HepG2 (cell line): ENCODE data around the gene GRHL1. TPM values are rescaled to one million over a fixed set of nuclear protein-coding genes. Genes with fewer than 3 reads are reported as not detected.

Experiments
- GABPA ChIP-seq, 2 experiments: IDR thresholded peaks; 2 replicates each; pipeline ENCODE4 v1.6.1; 2011 to 2016; ENCODE audit warnings: low read depth in 2 of 2, low read length in 1 of 2, missing biosample characterization in 1 of 2, missing genetic modification characterization in 1 of 2
- KDM3A ChIP-seq: IDR thresholded peaks from 2 replicates; pipeline ENCODE4 v1.6.1; 2018; ENCODE audit warnings: low read depth, missing compliant biosample characterization
- KLF6 ChIP-seq: IDR thresholded peaks from 2 replicates; pipeline ENCODE4 v1.8.0; 2016; ENCODE audit warnings: missing biosample characterization, missing genetic modification reagents
- MAF1 ChIP-seq: sonication (generic); formaldehyde crosslinking; IDR thresholded peaks from 2 replicates; pipeline ENCODE4 v1.5.0; 2020; ENCODE audit warnings: missing genetic modification reagents, borderline replicate concordance
- MLX ChIP-seq: IDR thresholded peaks from 2 replicates; pipeline ENCODE4 v1.6.1; 2016
- MXD3 ChIP-seq: IDR thresholded peaks from 2 replicates; pipeline ENCODE4 v1.6.1; 2016; ENCODE audit warnings: mild to moderate bottlenecking, missing biosample characterization, missing genetic modification reagents
- RCOR2 ChIP-seq: IDR thresholded peaks from 2 replicates; pipeline ENCODE4 v1.6.1; 2016; ENCODE audit warnings: missing biosample characterization, missing genetic modification reagents
- REXO4 ChIP-seq: sonication (generic); formaldehyde crosslinking; IDR thresholded peaks from 2 replicates; pipeline ENCODE4 v1.8.0; 2022; ENCODE audit warnings: missing genetic modification reagents, mild to moderate bottlenecking, borderline replicate concordance
- RNF2 ChIP-seq: fragments of 450-650 bp; conservative IDR thresholded peaks from 2 replicates; pipeline ENCODE4 v1.6.1; 2016; ENCODE audit warnings: low read depth
- SATB2 ChIP-seq: sonication (generic); formaldehyde crosslinking; IDR thresholded peaks from 2 replicates; pipeline ENCODE4 v1.5.0; 2020; ENCODE audit warnings: missing genetic modification reagents
- SRSF1 ChIP-seq: fragments of 200-400 bp; formaldehyde crosslinking; optimal IDR thresholded peaks from 2 replicates; pipeline ENCODE3; 2017; ENCODE audit warnings: mild to moderate bottlenecking, low read depth, low read length, moderate library complexity
- TBX3 ChIP-seq: fragments of 450-650 bp; IDR thresholded peaks from 2 replicates; pipeline ENCODE4 v1.6.1; 2017; ENCODE audit warnings: antibody characterized with exemption, mild to moderate bottlenecking, inconsistent platforms, borderline replicate concordance
- ZBTB46 ChIP-seq: sonication (generic); formaldehyde crosslinking; IDR thresholded peaks from 2 replicates; pipeline ENCODE4 v1.4.0; 2020; ENCODE audit warnings: mild to moderate bottlenecking, missing genetic modification reagents, borderline replicate concordance
- ZNF160 ChIP-seq: sonication (generic); formaldehyde crosslinking; IDR thresholded peaks from 2 replicates; pipeline ENCODE4 v1.8.0; 2022; ENCODE audit warnings: mild to moderate bottlenecking, inconsistent platforms, missing genetic modification reagents
- ZNF180 ChIP-seq: sonication (generic); formaldehyde crosslinking; IDR thresholded peaks from 2 replicates; pipeline ENCODE4 v1.4.0; 2020; ENCODE audit warnings: low read depth, missing genetic modification reagents, borderline replicate concordance
- ZNF234 ChIP-seq: sonication (generic); formaldehyde crosslinking; conservative IDR thresholded peaks from 2 replicates; pipeline ENCODE4 v1.5.1; 2020; ENCODE audit warnings: mild to moderate bottlenecking, missing genetic modification reagents
- ZNF24 ChIP-seq: fragments of 450-650 bp; IDR thresholded peaks from 2 replicates; pipeline ENCODE4 v1.6.1; 2017; ENCODE audit warnings: antibody characterized with exemption, mild to moderate bottlenecking
- ZNF296 ChIP-seq: sonication (generic); formaldehyde crosslinking; conservative IDR thresholded peaks from 2 replicates; pipeline ENCODE4 v1.5.0; 2020; ENCODE audit warnings: mild to moderate bottlenecking, missing genetic modification reagents
- ZNF326 ChIP-seq: sonication (generic); formaldehyde crosslinking; IDR thresholded peaks from 2 replicates; pipeline ENCODE4 v1.4.0; 2020; ENCODE audit warnings: missing genetic modification reagents, borderline replicate concordance
- ZNF567 ChIP-seq: sonication (generic); formaldehyde crosslinking; IDR thresholded peaks from 2 replicates; pipeline ENCODE4 v1.8.1; 2023; ENCODE audit warnings: mild to moderate bottlenecking, missing genetic modification reagents, borderline replicate concordance
- ZNF781 ChIP-seq: sonication (generic); formaldehyde crosslinking; IDR thresholded peaks from 2 replicates; pipeline ENCODE4 v1.5.1; 2020; ENCODE audit warnings: borderline replicate concordance, mild to moderate bottlenecking, missing genetic modification reagents; ENCODE audit errors: not compliant biosample characterization
- ZNF800 ChIP-seq: sonication (generic); formaldehyde crosslinking; IDR thresholded peaks from 2 replicates; pipeline ENCODE4 v1.4.0; 2020; ENCODE audit warnings: missing genetic modification reagents
- polyA plus RNA-seq, 8 experiments: library from polyadenylated mRNA; depleted of rRNA in 3 of 8; stranded (reverse) in 7 of 8; unstranded in 1 of 8; fragments of >200 nt; fragmentation: Illumina TruSeq in 4 of 8; extraction: Trizol in 4 of 8; gene quantifications; 2 replicates each; pipeline versions ENCODE4 v1.2.1 to v1.2.3, GENCODE V29; 2011 to 2016; ENCODE audit warnings: low read depth in 4 of 8, missing spikeins in 1 of 8, mixed read lengths in 1 of 8; ENCODE audit not compliant: insufficient read depth in 1 of 8
- total RNA-seq, 5 experiments: library from RNA; depleted of rRNA; stranded (reverse); fragments of >200 nt; fragmentation: Illumina TruSeq; extraction: Trizol; gene quantifications; 2 replicates each; pipeline ENCODE4 v1.2.3, GENCODE V29; 2016; ENCODE audit warnings: low read depth in 1 of 5
- TF ChIP-seq, protein P1 (sequence below): sonication (generic); formaldehyde crosslinking; conservative IDR thresholded peaks from 2 replicates; pipeline ENCODE4 v1.4.0; 2020; ENCODE audit warnings: missing genetic modification reagents

The GRHL1 gene
- total and polyA plus RNA-seq, 2 of the 13 experiments (the other 11 are each of a cell fraction or from before 2014, with no cell fraction given) = 9.3 to 12.0 TPM

- TF ChIP-seq REXO4 (CRISPR knock-in tag) = peak; percentile 61; the same call in 1 of the 2 replicates
- TF ChIP-seq ZNF781 (CRISPR knock-in tag) = no peak
- no peak for TF ChIP-seq TBX3
- no peak for TF ChIP-seq MAF1 (CRISPR knock-in tag)
- TF ChIP-seq SATB2 (CRISPR knock-in tag) = no peak
- no peak for TF ChIP-seq KDM3A
- TF ChIP-seq SRSF1 = no peak
- no peak for TF ChIP-seq ZNF800 (CRISPR knock-in tag)
- 0 out of 2 replicates have a peak, but pooled peaks have one; percentile 50 for TF ChIP-seq KLF6 (CRISPR knock-in tag)
- TF ChIP-seq ZBTB46 (CRISPR knock-in tag) = no peak
- TF ChIP-seq ZNF234 (CRISPR knock-in tag) = 0 out of 2 replicates have a peak, but pooled peaks have one; percentile 20
- TF ChIP-seq RNF2 = 0 out of 2 replicates have a peak, but pooled peaks have one; percentile 25
- TF ChIP-seq ZNF326 (CRISPR knock-in tag) = no peak
- TF ChIP-seq MLX = peak; percentile 39; the same call in 1 of the 2 replicates
- TF ChIP-seq ZNF296 (CRISPR knock-in tag) = no peak
- TF ChIP-seq, protein P1, sequence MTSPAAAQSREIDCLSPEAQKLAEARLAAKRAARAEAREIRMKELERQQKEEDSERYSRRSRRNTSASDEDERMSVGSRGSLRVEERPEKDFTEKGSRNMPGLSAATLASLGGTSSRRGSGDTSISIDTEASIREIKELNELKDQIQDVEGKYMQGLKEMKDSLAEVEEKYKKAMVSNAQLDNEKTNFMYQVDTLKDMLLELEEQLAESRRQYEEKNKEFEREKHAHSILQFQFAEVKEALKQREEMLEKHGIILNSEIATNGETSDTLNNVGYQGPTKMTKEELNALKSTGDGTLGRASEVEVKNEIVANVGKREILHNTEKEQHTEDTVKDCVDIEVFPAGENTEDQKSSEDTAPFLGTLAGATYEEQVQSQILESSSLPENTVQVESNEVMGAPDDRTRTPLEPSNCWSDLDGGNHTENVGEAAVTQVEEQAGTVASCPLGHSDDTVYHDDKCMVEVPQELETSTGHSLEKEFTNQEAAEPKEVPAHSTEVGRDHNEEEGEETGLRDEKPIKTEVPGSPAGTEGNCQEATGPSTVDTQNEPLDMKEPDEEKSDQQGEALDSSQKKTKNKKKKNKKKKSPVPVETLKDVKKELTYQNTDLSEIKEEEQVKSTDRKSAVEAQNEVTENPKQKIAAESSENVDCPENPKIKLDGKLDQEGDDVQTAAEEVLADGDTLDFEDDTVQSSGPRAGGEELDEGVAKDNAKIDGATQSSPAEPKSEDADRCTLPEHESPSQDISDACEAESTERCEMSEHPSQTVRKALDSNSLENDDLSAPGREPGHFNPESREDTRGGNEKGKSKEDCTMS (CRISPR knock-in tag) = no peak
- TF ChIP-seq GABPA (IDR thresholded peaks at IDR 0.05; ENCODE audit: low read depth, low read length) = no peak
- no peak for TF ChIP-seq GABPA (CRISPR knock-in tag; IDR thresholded peaks at IDR 0.05; ENCODE audit: low read depth)
- no peak for TF ChIP-seq ZNF180 (CRISPR knock-in tag)
- peak; percentile 75; the same call in 1 of the 2 replicates for TF ChIP-seq MXD3 (CRISPR knock-in tag)
- TF ChIP-seq RCOR2 (CRISPR knock-in tag) = no peak
- TF ChIP-seq ZNF160 (CRISPR knock-in tag) = peak; percentile 17; the same call in 1 of the 2 replicates
- TF ChIP-seq ZNF24 = no peak
- no peak for TF ChIP-seq ZNF567 (CRISPR knock-in tag)
These were observed 92.6 kb downstream of the GRHL1 start (continued) for GRCh38 chr2:10043906-10044601.
